H9 (cell line): ENCODE measurements around the gene RNF39. TPM values are rescaled to one million over a fixed set of nuclear protein-coding genes. Genes with fewer than 3 reads are reported as not detected.

Experiments
- DNase-seq: peaks from one replicate; pipeline ENCODE4 v3.0.0-alpha.2; 2017
- H2AFZ ChIP-seq: one replicate; pipeline ENCODE4 v1.6.1; 2013; ENCODE audit warnings: mild to moderate bottlenecking, low read length, control low read depth, moderate library complexity
- H2AK5ac ChIP-seq: 2 replicates; pipeline ENCODE4 v1.6.1; 2013; ENCODE audit warnings: low read length, control low read depth, mixed read lengths; ENCODE audit not compliant: insufficient read length
- H2BK120ac ChIP-seq: one replicate; pipeline ENCODE4 v1.6.1; 2013; ENCODE audit warnings: low read depth, mild to moderate bottlenecking, low read length, control low read depth, inconsistent platforms; ENCODE audit not compliant: poor library complexity, severe bottlenecking
- H2BK12ac ChIP-seq: 2 replicates; pipeline ENCODE4 v1.6.1; 2013; ENCODE audit warnings: low read length, control low read depth, mixed read lengths, low read depth; ENCODE audit not compliant: insufficient read length
- H2BK15ac ChIP-seq: 2 replicates; pipeline ENCODE4 v1.6.1; 2013; ENCODE audit warnings: low read depth, low read length, control low read depth
- H2BK20ac ChIP-seq: one replicate; pipeline ENCODE4 v1.6.1; 2013; ENCODE audit warnings: low read depth, mild to moderate bottlenecking, low read length, control low read depth, inconsistent platforms; ENCODE audit not compliant: poor library complexity, severe bottlenecking
- H2BK5ac ChIP-seq: 2 replicates; pipeline ENCODE4 v1.6.1; 2013; ENCODE audit warnings: low read length, control low read depth, mixed read lengths; ENCODE audit not compliant: insufficient read length
- H3K14ac ChIP-seq: 2 replicates; pipeline ENCODE4 v1.6.1; 2013; ENCODE audit warnings: low read length, control low read depth; ENCODE audit not compliant: insufficient read depth
- H3K18ac ChIP-seq: 2 replicates; pipeline ENCODE4 v1.6.1; 2013; ENCODE audit warnings: low read depth, mild to moderate bottlenecking, mixed read lengths, low read length, control low read depth; ENCODE audit not compliant: insufficient read length
- H3K23ac ChIP-seq: 2 replicates; pipeline ENCODE4 v1.6.1; 2013; ENCODE audit warnings: low read length, control low read depth, mixed read lengths, low read depth; ENCODE audit not compliant: insufficient read length
- H3K23me2 ChIP-seq: 2 replicates; pipeline ENCODE4 v1.6.1; 2013; ENCODE audit warnings: low read depth, mild to moderate bottlenecking, mixed read lengths, low read length, control low read depth; ENCODE audit not compliant: insufficient read length, poor library complexity, severe bottlenecking
- H3K27ac ChIP-seq: 2 replicates; pipeline ENCODE4 v1.5.1; 2013; ENCODE audit warnings: low read length, control low read depth, mixed read lengths, low read depth; ENCODE audit not compliant: insufficient read length
- H3K27me3 ChIP-seq: 2 replicates; pipeline ENCODE4 v1.6.1; 2013; ENCODE audit warnings: low read length, control low read depth, inconsistent platforms; ENCODE audit not compliant: insufficient read depth
- H3K4ac ChIP-seq: 2 replicates; pipeline ENCODE4 v1.6.1; 2013; ENCODE audit warnings: low read depth, mild to moderate bottlenecking, control low read depth, inconsistent platforms, low read length, moderate library complexity
- H3K4me1 ChIP-seq: 2 replicates; pipeline ENCODE4 v1.6.1; 2013; ENCODE audit warnings: low read length, control low read depth, inconsistent platforms; ENCODE audit not compliant: insufficient read depth
- H3K4me2 ChIP-seq: 2 replicates; pipeline ENCODE4 v1.6.1; 2013; ENCODE audit warnings: low read length, control low read depth, mixed read lengths; ENCODE audit not compliant: insufficient read length, insufficient read depth
- H3K56ac ChIP-seq: 2 replicates; pipeline ENCODE4 v1.6.1; 2013; ENCODE audit warnings: low read depth, mild to moderate bottlenecking, mixed read lengths, low read length, control low read depth; ENCODE audit not compliant: insufficient read length
- H3K79me1 ChIP-seq: 2 replicates; pipeline ENCODE4 v1.6.1; 2013; ENCODE audit warnings: low read depth, mild to moderate bottlenecking, moderate library complexity, low read length, control low read depth, inconsistent platforms; ENCODE audit not compliant: insufficient read depth, poor library complexity, severe bottlenecking
- H3K79me2 ChIP-seq: 2 replicates; pipeline ENCODE4 v1.6.1; 2013; ENCODE audit warnings: low read length, control low read depth, inconsistent platforms; ENCODE audit not compliant: insufficient read depth
- H3K9ac ChIP-seq: 2 replicates; pipeline ENCODE4 v1.6.1; 2013; ENCODE audit warnings: low read length, control low read depth, mixed read lengths; ENCODE audit not compliant: insufficient read length; ENCODE audit errors: extremely low read depth
- H3K9me3 ChIP-seq: one replicate; pipeline ENCODE4 v1.6.1; 2013; ENCODE audit warnings: low read depth, low read length, inconsistent platforms; ENCODE audit not compliant: control insufficient read depth
- H3T11ph ChIP-seq: one replicate; pipeline ENCODE4 v1.6.1; 2013; ENCODE audit warnings: mild to moderate bottlenecking, low read length, control low read depth, inconsistent platforms
- H4K20me1 ChIP-seq: one replicate; pipeline ENCODE4 v1.6.1; 2013; ENCODE audit not compliant: control insufficient read depth, insufficient read length, insufficient read depth
- H4K5ac ChIP-seq: 2 replicates; pipeline ENCODE4 v1.6.1; 2013; ENCODE audit warnings: low read depth, mild to moderate bottlenecking, mixed read lengths, low read length, control low read depth; ENCODE audit not compliant: insufficient read length
- H4K8ac ChIP-seq: replicated peaks from 2 replicates; pipeline ENCODE4 v1.6.1; 2013; ENCODE audit warnings: low read length, control low read depth, mixed read lengths, low read depth; ENCODE audit not compliant: insufficient read length
- H4K91ac ChIP-seq: 2 replicates; pipeline ENCODE4 v1.6.1; 2013; ENCODE audit warnings: low read depth, mild to moderate bottlenecking, moderate library complexity, mixed read lengths, low read length, control low read depth; ENCODE audit not compliant: insufficient read length
- H3K27ac Mint-ChIP-seq, 3 experiments: 2 replicates in 2 of 3; 3 replicates in 1 of 3; pipeline ENCODE4 v1.8.0; 2020 to 2021; ENCODE audit warnings: mixed read lengths in 3 of 3, mild to moderate bottlenecking in 1 of 3, moderate library complexity in 1 of 3
- H3K27me3 Mint-ChIP-seq: 2 replicates; pipeline ENCODE4 v1.8.0; 2021; ENCODE audit warnings: low read depth, mild to moderate bottlenecking, moderate library complexity, mixed read lengths
- H3K36me3 Mint-ChIP-seq, 3 experiments: 2 replicates in 2 of 3; 3 replicates in 1 of 3; pipeline ENCODE4 v1.8.0; 2020 to 2021; ENCODE audit warnings: low read depth in 3 of 3, mixed read lengths in 3 of 3; ENCODE audit not compliant: insufficient read depth in 1 of 3
- H3K4me1 Mint-ChIP-seq, 2 experiments: 2 replicates each; pipeline ENCODE4 v1.8.0; 2020; ENCODE audit warnings: mixed read lengths in 2 of 2
- H3K4me3 Mint-ChIP-seq, 2 experiments: 2 replicates in 1 of 2; 3 replicates in 1 of 2; pipeline ENCODE4 v1.8.0; 2020 to 2021; ENCODE audit warnings: mild to moderate bottlenecking in 2 of 2, mixed read lengths in 2 of 2, moderate library complexity in 1 of 2
- H3K9me3 Mint-ChIP-seq, 2 experiments: 2 replicates in 1 of 2; 3 replicates in 1 of 2; pipeline ENCODE4 v1.8.0; 2020; ENCODE audit warnings: mild to moderate bottlenecking in 2 of 2, mixed read lengths in 2 of 2, moderate library complexity in 1 of 2
- WGBS: extraction: QIAGEN DNeasy Blood & Tissue Kit; methylation state at CpG from one replicate; pipeline ENCODE4 v1.1.7; 2013; ENCODE audit warnings: missing lambda C conversion rate, low lambda C conversion rate, mixed read lengths; ENCODE audit not compliant: insufficient read length; ENCODE audit errors: extremely low coverage; 5-methylcytosine and 5-hydroxymethylcytosine counted together
- total RNA-seq: library from RNA; stranded (reverse); gene quantifications from 2 replicates; pipeline ENCODE4 v1.2.1, GENCODE V29; 2021
- TF ChIP-seq, protein P1 (sequence below): fragments of 200-600 bp; sonication (generic); conservative IDR thresholded peaks from 3 replicates; pipeline ENCODE4 v1.8.0; 2021; ENCODE audit warnings: antibody characterized with exemption, mild to moderate bottlenecking

Gene RNF39
- total RNA-seq, 1 experiment from 2014 or later: 0.26 TPM

DNA sequence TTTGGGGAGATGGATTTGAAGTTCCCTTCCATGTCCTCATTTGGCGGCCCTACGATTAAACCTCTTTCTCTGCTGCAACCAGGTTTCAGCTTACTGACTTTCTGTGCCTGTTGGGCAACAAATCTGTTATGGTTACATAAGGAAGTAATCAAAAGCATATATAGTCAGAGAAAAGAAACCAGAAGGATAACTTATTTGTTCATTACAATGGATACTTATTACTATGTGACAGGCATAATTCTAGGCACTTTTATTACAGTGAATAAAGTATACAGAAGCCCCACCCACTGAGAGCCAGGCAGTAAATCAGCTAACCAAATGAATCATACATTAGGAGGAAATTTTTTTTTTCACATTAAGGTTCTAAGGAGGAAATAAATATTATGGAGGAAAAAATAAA, 46.9 kb upstream of the RNF39 start:
- H2BK15ac ChIP-seq: no peak overlapping the region
- no peak overlapping the region for H2BK12ac ChIP-seq
- H3K9me3 Mint-ChIP-seq: no peaks in the 10 kb centered on the region
- peaks cover 11% of the 10 kb centered on the region; the same call in 1 of the 2 replicates for H3K27me3 ChIP-seq
- no peak overlapping the region for H3T11ph ChIP-seq
- no peaks in the 10 kb centered on the region for H3K79me1 ChIP-seq
- H3K18ac ChIP-seq: no peak overlapping the region
- no peak overlapping the region for H3K9ac ChIP-seq
- TF ChIP-seq, protein P1, sequence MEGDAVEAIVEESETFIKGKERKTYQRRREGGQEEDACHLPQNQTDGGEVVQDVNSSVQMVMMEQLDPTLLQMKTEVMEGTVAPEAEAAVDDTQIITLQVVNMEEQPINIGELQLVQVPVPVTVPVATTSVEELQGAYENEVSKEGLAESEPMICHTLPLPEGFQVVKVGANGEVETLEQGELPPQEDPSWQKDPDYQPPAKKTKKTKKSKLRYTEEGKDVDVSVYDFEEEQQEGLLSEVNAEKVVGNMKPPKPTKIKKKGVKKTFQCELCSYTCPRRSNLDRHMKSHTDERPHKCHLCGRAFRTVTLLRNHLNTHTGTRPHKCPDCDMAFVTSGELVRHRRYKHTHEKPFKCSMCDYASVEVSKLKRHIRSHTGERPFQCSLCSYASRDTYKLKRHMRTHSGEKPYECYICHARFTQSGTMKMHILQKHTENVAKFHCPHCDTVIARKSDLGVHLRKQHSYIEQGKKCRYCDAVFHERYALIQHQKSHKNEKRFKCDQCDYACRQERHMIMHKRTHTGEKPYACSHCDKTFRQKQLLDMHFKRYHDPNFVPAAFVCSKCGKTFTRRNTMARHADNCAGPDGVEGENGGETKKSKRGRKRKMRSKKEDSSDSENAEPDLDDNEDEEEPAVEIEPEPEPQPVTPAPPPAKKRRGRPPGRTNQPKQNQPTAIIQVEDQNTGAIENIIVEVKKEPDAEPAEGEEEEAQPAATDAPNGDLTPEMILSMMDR: no peak
- no peak overlapping the region for H3K23ac ChIP-seq
- no peak overlapping the region for H3K4me2 ChIP-seq
- peaks cover 50% of the 10 kb centered on the region for H3K27me3 Mint-ChIP-seq
- H4K8ac ChIP-seq: no peak overlapping the region
- no peak overlapping the region for H2BK20ac ChIP-seq
- H4K20me1 ChIP-seq: no peaks in the 10 kb centered on the region
- no peak overlapping the region for H2BK5ac ChIP-seq
- H3K79me2 ChIP-seq: no peaks in the 10 kb centered on the region
- no peak overlapping the region for H3K56ac ChIP-seq
- no peak overlapping the region for H3K27ac Mint-ChIP-seq
- H4K5ac ChIP-seq: no peak overlapping the region
- no peak overlapping the region for H2BK120ac ChIP-seq
- no peak for DNase-seq
- no peak overlapping the region for H3K4me3 Mint-ChIP-seq
- H3K23me2 ChIP-seq: peaks cover 6% of the 10 kb centered on the region
- H3K36me3 Mint-ChIP-seq: no peaks in the 10 kb centered on the region
- no peak overlapping the region for H2AK5ac ChIP-seq
- H4K91ac ChIP-seq: no peak overlapping the region
- H3K4ac ChIP-seq: no peak overlapping the region
- no CpG with 5 or more reads among the region's 2 CpGs for WGBS
- H3K9me3 ChIP-seq: no peaks in the 10 kb centered on the region
- no peaks in the 10 kb centered on the region for H3K4me1 ChIP-seq
- H3K14ac ChIP-seq: no peak overlapping the region
- H3K4me1 Mint-ChIP-seq: peaks cover 0 to 6% of the 10 kb centered on the region in 2 experiments; a peak in 2 of 4 replicates
- no peak overlapping the region for H3K27ac ChIP-seq
- H2AFZ ChIP-seq: no peak overlapping the region
